AG09319 (cell line): ENCODE measurements around the gene URM1.

Experiments used
- DNase-seq: peaks from one replicate; pipeline ENCODE4 v3.0.0-alpha.2; 2010; ENCODE audit warnings: low read depth; ENCODE audit errors: extremely low read depth
- TF ChIP-seq, protein P1 (sequence below): IDR thresholded peaks from 2 replicates; pipeline ENCODE4 v1.5.1; 2011; ENCODE audit warnings: low read depth, mild to moderate bottlenecking, inconsistent platforms, low read length, moderate library complexity

The URM1 gene

DNA sequence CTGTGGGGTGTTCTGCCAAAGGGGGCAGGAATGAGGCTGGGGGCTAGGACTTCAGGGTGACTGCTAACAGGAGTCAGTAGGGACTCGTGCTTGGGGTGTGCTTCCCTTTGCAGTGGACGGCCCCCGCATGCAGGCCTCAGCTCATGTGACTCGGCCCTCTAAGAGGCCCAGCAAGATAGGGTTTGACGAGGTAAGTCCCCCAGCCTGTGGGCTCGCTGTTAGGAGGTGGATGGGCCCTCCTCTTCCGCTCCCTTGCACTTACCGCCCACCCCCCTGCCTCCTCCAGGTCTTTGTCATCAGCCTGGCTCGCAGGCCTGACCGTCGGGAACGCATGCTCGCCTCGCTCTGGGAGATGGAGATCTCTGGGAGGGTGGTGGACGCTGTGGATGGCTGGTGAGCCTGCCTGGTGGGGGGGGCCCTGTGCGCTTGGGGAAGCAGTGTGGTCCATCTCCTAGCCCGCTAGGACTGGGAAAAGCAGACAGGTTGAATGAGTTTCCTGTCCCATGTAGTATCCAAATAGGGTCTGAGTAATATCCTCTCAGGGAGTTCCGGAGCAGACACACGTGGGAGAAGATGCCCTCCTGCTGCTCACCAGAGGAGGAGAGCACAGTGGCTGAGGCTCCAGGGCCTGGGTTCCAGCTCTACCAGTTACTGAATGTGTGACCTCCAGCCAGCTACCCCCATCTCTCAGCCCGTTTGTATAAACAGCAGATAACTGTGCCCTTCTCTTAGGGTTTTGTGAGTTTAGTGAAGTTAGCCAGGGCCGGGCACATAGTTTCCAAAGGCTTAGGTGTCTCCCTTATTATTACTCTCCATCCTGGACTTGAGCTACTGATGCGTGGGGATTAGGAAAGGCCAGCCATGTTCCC lies 57.7 kb downstream of the URM1 start:
- DNase-seq, result no peak
- TF ChIP-seq, protein P1, sequence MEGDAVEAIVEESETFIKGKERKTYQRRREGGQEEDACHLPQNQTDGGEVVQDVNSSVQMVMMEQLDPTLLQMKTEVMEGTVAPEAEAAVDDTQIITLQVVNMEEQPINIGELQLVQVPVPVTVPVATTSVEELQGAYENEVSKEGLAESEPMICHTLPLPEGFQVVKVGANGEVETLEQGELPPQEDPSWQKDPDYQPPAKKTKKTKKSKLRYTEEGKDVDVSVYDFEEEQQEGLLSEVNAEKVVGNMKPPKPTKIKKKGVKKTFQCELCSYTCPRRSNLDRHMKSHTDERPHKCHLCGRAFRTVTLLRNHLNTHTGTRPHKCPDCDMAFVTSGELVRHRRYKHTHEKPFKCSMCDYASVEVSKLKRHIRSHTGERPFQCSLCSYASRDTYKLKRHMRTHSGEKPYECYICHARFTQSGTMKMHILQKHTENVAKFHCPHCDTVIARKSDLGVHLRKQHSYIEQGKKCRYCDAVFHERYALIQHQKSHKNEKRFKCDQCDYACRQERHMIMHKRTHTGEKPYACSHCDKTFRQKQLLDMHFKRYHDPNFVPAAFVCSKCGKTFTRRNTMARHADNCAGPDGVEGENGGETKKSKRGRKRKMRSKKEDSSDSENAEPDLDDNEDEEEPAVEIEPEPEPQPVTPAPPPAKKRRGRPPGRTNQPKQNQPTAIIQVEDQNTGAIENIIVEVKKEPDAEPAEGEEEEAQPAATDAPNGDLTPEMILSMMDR, result no peak

DNA sequence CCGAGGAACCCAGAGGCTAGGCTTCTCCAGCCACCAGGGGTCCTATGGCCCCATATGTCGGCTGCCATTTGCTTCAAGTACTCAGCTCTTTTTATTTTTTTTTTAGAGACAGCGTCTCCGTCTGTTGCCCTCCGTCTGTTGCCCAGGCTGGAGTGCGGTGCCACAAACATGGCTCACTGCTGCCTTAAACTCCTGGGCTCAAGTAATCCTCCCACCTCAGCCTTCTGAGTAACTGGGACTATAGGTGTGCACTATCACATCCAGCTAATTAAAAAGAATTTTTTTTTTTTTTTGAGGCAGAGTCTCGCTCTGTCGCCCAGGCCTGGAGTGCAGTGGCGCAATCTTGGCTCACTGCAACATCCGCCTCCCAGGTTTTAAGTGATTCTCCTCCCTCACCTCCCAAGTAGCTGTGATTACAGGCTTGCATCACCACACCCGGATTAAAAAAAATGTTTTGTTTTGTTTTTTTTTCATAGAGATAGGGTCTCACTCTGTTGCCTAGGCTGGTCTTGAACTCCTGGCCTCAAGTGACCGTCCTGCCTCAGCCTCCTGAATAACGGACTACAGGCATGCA lies 58.4 kb downstream of the URM1 start:
- DNase-seq, result no peak

GRCh38 chr9:128431207-128431606 lies 60.0 kb downstream of the URM1 start:
- TF ChIP-seq, protein P1, result no peak
- no peak for DNase-seq

More for the DNA sequence above, 58.4 kb downstream of the URM1 start:
- TF ChIP-seq, protein P1, result no peak

- TF ChIP-seq, protein P1, result no peak
Measured at GRCh38 chr9:128434340-128434739, 63.2 kb downstream of the URM1 start.

GRCh38 chr9:128435611-128436010 lies 64.4 kb downstream of the URM1 start:
- no peak for DNase-seq
- TF ChIP-seq, protein P1, result no peak

More at GRCh38 chr9:128434340-128434739, 63.2 kb downstream of the URM1 start:
- DNase-seq, result no peak

DNA sequence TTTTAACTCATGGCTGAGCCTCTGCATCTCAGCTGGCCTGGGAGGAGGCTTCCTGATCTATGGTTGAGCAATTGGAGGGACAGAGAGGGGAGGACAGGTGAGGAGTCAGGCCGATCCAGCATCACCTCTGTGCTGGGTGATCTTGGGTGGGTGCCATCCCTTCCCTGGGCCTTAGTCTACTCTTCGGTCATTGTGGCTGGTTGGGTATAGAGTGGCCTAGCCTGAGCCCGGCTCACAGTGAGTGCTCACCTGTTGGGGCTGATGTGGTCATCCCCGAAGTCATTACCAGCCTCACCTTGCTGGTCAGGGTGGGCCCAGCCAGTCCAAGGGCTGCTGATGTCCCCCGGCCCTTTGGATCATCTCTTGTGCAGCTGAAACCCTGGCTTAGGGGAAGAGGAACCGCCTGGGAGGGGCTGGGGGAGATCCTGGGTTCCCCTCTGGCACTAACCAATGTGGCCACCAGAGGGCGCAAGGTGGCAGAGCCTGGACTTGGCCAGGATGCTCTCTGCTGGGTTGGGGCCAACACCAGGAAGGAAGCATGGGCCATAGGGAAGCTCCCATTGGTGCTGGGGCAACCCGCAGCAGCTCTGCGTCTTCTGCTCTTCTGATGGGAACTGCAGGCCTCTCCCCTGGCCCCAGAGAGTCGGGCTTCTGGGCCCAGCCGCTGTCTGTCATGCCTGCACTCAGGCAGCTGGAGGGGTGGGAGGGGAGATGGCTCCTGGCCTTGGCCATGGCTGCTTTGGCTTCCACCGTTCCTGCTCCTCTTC lies 67.4 kb downstream of the URM1 start:
- TF ChIP-seq, protein P1, result peak; percentile 96
- no peak for DNase-seq

- no peak for DNase-seq
- TF ChIP-seq, protein P1, result no peak
Measured at GRCh38 chr9:128439273-128439672, 68.1 kb downstream of the URM1 start.
